HG03095 (cell line): Measurements from ENCODE around the gene TMEM8B.
"Not testable (repeated sequence)": the region's sequence is repeated elsewhere in the genome, so short reads cannot be mapped to it uniquely, and the experiment has no call there.

Experiments used
- ATAC-seq: cut with Tn5 transposase; IDR thresholded peaks from one replicate; pipeline ENCODE4 v1.9.1; 2021; ENCODE audit warnings: moderate library complexity; ENCODE audit not compliant: unreplicated experiment

Gene TMEM8B

DNA sequence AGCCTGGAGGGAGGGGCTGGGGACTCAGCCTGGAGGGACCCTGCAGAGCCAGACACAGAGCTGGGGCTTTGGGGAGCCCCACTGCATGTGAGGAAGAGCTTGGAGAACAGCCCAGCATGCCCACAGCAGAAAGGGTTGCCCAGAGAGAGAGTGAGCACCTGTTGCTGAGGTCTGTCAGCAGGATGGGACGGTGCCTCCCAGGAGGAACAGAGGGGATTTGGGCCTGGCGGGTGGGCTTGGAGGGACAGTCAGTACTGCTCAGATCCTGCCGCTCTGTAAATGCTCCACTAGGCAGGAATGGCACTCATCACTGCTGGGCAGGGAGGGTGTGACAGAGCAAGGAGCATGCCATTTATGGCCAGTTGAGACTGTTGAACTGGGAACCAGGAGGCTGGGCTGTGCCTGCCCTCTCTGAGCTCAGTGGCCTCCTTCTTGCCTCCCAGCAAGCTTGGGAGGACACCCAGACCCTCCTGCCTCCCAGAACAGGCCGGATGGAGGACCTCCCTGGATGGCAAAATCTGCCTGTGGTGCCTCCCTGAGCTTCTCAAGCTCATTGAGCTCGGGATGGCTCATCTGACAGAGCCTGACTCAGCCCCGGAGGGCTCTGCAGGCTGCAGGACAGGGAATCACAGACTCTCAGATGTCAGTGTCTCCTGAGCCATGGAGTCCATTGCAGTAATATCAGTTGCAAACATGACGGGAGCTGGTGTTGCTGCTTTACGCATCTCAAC, 76.2 kb downstream of the TMEM8B start:
- ATAC-seq: no peak

DNA sequence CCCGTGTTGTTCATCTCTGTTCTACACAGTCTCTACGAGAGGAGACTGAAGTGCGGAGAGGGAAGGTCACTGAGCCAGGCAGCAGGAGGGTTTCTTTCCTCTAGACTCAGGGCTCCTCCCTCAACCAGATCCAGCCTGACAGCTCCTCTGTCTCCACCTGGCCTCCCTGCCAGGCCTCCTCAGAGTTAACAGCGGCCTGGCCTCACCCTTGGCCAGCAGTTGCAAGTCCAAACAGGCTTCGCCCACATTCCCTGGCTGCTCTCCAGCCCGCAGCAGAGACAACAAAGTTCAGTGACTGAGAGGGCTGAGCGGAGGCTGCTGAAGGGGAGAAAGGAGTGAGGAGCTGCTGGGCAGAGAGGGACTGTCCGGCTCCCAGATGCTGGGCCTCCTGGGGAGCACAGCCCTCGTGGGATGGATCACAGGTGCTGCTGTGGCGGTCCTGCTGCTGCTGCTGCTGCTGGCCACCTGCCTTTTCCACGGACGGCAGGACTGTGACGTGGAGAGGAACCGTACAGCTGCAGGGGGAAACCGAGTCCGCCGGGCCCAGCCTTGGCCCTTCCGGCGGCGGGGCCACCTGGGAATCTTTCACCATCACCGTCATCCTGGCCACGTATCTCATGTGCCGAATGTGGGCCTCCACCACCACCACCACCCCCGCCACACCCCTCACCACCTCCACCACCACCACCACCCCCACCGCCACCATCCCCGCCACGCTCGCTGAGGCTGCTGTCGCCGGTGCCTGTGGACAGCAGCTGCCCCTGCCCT, 77.1 kb downstream of the TMEM8B start, which contains the start of gene HRCT1:
Gene HRCT1, plus strand, starts transcription at position 291 of the 768 bp plus-strand sequence. Its CDS starts 86 bp downstream, at position 377.
- ATAC-seq: no peak

DNA sequence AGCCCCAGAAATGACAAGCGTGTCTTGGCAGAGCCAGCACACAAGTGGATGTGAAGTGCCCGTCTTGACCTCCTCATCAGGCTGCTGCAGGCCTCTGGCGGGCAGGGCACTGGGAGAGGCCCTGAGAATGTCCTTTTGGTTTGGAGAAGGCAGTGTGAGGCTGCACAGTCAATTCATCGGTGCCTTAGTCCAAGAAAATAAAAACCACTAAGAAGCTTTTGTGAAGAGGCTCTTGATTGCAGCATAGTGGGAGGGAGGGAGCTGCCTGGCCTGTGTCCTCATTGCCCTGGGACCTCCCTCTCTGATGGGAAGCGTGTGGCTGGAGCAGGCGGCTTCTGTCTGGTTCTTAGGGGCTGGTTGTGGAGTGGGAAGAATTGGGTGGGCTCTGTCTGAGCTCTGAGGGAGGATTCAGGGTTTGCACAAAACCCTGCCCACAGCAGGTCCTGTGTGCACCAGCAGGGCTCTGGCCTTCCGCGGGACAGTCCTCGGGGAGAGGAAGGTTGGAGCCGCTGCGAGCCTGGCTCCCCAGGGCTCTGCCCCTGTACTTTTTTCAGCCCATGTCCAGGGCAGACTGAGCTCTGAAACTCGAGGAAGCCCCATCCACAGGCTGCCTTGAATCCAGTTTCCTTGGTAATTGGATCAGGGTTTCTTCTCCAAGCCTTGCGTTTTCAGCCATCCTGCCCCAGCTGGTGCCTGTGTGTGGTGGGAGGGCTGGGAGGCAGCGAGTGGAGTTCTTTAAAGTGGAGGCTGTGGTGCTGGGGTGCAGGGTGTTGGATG, 78.1 kb downstream of the TMEM8B start:
- no peak for ATAC-seq

DNA sequence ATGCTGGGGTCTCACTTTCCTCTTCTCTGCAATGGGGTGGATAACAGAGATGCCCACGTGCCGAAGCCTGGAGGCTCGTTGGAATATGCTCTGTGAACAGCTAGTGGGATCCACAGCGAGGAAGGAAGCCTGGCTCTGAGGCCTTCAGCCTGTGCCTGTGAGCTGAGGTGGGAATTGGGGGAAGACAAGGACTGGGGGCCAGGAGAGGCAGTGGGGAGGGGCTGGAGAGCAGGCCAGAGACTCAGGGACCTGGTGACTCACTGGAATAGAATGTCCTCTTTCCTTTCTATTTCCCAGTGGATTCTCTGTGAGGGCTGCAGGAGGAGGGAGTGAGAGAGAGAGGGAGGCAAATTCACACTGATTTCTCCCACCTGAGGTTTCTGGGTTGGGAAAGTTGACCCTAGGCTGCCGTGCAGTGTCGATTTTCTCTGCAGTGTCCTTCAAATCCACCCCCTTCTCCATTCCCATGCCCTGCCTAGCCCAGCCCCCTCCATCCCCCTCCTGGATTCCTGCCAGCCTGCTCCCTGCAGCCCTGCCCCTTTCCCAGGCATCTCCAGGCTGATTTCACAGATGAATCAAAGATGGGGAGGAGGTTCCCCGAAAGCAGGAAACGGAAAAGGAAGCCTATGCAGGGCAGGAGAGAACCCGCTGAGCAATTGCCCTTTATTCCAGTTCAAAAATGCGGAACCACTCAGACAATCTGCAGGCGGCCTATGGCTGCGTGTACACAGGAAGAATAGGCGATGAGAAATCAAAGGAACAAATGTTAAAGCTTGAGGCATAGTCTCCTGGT, 78.9 kb downstream of the TMEM8B start:
- no peak for ATAC-seq

DNA sequence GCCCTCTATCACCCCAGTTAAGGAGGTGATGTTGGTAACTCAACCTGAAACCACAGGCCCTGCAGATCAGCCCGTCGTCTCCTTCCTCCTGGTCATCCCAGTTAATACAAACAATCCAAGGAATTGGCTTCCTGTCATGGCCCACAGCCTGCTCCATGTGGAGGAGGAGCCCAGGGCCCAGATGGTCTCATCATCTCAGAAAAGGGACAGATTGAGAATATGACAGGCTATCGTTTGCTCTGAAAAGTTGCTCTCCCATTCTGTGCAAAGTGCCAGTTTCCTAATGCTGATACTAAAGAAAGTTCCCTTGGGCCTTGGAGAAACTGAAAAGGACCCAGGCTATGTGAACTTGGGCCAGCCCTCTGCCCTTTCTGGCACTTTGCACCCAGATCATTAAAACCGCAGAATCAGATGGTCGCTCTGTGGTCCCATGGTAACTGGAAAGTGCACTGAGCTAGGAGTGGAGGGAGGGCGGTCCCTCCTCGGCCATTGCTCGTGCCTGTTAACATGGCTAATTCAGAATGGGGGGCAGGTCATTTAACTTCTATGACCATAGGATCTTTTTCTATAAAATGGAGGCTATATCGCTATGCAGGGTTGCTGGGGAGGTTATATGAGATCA, 79.6 kb downstream of the TMEM8B start:
- no peak for ATAC-seq

DNA sequence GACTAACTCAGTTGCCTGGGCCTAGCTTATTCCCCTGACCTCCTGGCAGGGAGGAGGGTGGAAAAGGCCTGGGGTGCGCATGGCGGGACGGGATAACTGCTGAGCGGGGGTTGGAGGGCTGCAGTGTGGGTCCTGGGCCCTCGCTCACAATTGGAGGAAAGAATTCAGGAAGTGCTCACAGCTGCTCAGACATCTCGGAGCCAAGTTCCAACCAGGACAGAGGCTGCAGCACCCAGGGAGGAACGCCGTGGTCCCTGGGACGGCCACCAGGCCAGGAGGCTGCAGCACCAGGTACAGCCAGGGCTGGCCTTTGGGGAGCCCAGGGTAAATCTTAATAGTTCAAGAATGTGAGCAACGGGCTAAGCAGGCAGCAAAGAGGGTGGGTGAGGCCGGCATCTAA, 80.2 kb downstream of the TMEM8B start, which contains the start of gene SPAAR:
Gene SPAAR, plus strand, starts transcription at position 217 of the 400 bp plus-strand sequence. CDS start 974 bp downstream, outside the sequence.
- ATAC-seq: no peak

DNA sequence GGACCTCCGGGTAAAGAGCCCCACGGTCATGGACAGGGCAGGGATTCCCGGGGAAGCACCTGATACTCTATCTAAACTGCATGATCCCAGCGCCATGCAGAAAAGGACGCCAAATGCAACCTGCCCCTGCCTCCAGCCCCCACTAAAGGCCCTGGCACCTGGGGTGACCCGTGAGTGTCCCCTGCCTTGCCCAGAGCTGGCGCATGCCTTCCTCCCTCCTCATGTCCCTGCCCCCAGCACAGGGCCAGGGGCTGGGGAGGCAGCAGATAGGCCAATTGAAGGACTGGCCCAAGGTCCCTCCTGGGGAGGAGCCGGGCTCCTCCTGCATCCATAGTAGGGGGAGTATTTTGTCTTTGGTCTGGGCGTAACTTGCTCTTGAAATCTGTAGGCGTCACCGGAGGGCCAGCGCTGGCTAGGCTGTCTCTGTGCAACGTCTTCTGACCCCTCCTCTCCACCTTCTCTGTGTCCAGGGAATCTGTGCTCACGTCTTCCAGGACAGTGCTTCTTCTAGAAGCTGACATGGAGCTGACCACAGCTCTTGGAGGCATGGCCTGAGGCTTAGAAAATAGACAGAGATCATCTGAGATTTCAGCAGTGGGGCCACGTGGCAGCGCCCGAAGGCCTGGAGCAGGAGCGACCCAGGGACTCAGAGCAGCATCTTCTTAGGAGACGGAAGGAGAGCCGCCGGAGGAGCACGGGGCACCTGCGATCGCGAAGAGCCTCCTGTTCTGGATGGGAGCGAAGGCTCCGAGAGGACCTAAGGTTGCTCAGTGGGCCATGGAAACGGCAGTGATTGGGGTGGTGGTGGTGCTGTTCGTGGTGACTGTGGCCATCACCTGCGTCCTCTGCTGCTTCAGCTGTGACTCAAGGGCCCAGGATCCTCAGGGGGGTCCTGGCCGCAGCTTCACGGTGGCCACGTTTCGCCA, 80.9 kb downstream of the TMEM8B start:
- ATAC-seq: no peak

DNA sequence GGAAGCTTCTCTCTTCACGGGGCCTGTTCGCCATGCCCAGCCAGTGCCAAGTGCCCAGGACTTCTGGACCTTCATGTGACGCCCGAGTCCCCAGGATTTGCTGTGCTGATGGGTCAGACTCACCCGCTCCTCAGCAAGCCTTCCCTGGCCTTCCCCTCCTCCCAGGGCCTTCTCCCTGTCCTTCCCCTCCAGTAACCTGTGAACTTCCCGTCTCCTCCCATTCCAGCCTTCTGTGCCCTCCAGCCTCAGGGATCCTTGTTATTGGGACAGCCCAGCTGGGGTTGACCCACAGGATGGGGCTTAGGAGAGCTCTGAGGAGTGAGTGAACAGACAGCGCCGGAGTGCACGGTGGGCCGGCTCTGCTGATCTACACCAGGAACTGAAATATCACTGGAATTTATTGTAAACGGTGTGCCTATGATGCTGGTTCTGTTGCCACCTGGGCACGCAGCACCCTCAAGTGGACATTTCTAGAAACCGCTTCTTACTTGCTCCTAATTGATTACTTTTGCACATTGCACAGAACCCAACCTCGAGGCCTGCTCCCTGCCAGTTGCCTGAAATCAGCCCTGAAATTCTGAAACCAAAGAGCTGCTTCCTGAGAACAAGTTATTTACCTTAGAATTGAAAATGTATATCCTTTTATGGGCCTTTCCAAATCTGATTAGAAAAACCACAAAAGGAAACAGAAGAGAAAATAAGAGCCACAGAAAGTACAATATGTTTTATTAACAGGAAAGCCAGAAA, 81.8 kb downstream of the TMEM8B start:
- ATAC-seq: no peak

DNA sequence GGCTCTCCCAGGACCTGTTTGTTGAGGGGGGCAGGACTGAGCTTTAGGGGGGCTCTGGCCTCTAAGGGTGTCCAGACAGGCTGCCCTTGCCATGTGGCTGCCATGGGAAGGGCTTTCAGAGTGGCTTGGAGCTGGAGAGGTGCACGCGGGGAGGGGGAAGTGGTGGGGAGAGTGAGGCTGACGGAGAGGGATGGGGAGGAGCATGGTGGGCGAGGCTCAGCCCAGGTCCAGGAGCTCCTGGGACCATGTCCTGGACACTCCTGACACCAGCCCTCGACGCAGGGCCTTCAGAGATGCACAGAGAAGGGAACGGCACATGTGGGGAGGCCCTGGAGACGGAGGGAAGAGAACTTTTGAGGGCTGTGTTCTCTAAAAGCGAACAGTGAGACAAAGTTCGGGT, 82.7 kb downstream of the TMEM8B start:
- ATAC-seq: no peak

DNA sequence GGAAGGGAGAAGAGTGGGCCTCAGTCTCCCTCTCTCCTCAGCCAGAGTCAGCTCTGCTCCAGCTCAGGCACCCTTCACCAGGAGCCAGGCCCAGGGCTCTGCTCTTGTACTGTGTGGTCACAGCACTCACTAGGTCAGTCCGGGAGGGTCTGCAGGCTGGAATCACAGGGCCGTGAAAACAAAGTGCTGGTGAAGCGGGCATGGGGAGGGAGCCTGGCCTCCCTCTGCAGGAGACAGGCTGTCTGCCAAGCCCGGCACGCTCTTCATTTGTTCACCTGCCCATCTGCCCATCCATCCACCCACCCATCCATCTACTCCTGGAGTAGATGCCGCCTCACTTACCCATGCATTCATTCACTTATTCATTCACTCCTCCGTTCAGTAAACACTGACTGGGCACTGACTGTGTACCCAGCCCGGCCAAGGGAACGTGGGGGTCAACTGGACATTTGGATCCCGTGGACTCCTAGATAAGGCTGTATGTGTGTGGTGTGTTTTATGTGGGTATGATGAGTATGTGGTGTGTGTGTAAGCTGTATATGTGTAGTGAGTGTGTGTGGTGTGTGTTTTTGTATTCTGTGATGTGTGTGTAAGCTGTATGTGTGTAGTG, 83.9 kb downstream of the TMEM8B start:
- no peak for ATAC-seq

DNA sequence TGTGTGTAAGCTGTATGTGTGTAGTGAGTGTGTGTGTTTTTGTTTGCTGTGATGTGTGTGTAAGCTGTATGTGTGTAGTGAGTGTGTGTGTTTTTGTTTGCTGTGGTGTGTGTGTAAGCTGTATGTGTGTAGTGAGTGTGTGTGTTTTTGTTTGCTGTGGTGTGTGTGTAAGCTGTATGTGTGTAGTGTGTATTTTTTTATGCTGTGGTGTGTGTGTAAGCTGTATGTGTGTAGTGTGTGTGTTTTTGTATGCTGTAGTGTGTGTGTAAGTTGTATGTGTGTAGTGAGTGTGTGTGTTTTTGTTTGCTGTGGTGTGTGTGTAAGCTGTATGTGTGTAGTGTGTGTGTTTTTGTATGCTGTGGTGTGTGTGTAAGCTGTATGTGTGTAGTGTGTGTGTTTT, 84.4 kb downstream of the TMEM8B start:
- ATAC-seq: not testable (repeated sequence)

DNA sequence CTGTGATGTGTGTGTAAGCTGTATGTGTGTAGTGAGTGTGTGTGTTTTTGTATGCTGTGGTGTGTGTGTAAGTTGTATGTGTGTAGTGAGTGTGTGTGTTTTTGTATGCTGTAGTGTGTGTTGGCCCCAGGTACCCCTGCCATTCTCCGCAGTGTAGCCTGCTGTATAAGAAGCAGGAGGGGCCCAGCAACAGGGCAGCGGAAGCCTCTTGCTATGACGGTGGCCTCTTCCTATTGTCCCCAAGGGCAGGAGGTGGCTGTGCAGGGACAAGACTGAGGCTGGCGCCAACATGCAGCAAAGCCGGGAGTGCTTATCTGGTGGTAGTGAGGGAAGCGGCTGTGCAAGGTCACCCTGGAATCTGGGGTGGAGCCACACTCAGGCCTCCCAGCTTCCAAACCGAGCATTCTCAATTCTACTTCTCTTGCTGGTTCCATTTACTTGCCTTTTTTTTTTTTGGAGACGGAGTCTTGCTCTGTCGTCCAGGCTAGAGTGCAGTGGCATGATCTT, 85.3 kb downstream of the TMEM8B start:
- no peak for ATAC-seq
